ENCODE results near the gene SPNS3.

DNA sequence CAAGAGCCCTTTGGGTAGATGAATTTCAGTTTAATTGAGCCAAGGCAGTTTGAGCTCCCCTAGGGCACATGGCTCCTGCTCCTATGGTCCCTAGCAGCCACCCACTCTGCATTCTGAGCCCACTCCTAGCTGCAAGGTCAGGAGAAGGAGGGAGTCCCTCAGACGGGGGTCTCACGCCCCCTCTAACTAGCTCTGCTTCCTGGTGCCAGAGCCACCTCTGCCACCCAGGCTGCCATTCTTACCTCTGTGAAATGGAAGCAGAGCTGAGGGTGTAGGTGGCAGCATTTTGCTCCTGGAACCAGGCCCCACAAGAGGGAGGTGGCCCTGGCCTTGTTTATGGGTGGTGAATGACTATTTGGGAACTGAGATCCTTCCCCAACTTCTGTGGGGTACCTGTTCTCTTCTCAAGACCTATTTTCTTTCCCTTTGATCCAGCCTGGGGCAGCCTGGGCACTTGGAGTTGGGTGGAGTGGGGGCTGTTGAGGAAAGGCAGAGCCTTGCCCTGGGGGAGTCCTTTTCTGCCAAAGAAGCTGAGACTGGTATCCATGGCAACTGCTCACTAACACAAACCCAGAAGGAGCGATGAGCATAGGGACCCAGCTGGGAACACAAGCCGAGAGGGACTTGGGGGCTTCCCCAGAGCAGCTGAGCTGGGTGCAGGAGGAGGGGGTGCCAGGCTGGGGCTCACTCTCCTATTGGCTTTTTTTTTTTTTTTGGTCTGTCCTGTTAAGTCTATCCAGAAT is 69.7 kb downstream of the SPNS3 start:
- TF ChIP-seq HDGF (IDR thresholded peaks at IDR 0.05; ENCODE audit: borderline replicate concordance) (no peak), BHLHE40 (IDR thresholded peaks at IDR 0.05; ENCODE audit: borderline replicate concordance) (no peak), SUZ12 (IDR thresholded peaks at IDR 0.05) (no peak), TARDBP (IDR thresholded peaks at IDR 0.05) (no peak), ELF4 (IDR thresholded peaks at IDR 0.05) (no peak), FOXK2 (IDR thresholded peaks at IDR 0.05) (no peak), ZNF384 (IDR thresholded peaks at IDR 0.05) (no peak), FOXA1 (IDR thresholded peaks at IDR 0.05) (no peak), SP1 (IDR thresholded peaks at IDR 0.05) (no peak), FOXM1 (IDR thresholded peaks at IDR 0.05; ENCODE audit: borderline replicate concordance) (no peak), ARNT (IDR thresholded peaks at IDR 0.05) (no peak), NFRKB (IDR thresholded peaks at IDR 0.05) (no peak), L3MBTL2 (conservative IDR thresholded peaks at IDR 0.05) (no peak)
- TF ChIP-seq, protein P1, sequence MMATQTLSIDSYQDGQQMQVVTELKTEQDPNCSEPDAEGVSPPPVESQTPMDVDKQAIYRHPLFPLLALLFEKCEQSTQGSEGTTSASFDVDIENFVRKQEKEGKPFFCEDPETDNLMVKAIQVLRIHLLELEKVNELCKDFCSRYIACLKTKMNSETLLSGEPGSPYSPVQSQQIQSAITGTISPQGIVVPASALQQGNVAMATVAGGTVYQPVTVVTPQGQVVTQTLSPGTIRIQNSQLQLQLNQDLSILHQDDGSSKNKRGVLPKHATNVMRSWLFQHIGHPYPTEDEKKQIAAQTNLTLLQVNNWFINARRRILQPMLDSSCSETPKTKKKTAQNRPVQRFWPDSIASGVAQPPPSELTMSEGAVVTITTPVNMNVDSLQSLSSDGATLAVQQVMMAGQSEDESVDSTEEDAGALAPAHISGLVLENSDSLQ (IDR thresholded peaks at IDR 0.05), result no peak
